ENCODE results near the gene CT47A7.
"Not testable (repeated sequence)": the region's sequence is repeated elsewhere in the genome, so short reads cannot be mapped to it uniquely, and the experiment has no call there.

CT47A7 gene

DNA sequence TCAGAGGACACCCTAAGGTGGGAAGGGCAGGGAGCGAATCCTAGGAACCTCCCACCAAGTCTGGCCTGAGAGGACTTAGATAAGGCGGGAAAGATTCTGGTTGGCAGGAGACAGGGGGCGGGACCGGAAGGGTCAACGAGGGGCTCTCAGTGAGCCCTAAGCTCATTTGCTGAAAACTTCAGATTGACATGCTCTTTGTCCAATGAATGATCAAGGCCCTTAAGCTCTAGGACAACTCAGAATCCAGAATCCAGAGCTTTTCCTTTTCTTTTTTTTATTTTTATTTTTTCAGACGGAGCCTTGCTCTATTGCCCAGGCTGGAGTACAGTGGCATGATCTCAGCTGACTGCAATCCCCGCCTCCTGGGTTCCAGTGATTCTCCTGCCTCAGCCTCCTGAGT lies at the start of gene CT47A7:
CT47A7 (minus strand) TSS at position 101 of the 400 bp plus-strand sequence. CDS start 255 bp downstream, outside the sequence.
- not testable (repeated sequence) for DNase-seq (ENCODE audit: low read depth in 2 of 2)

DNA sequence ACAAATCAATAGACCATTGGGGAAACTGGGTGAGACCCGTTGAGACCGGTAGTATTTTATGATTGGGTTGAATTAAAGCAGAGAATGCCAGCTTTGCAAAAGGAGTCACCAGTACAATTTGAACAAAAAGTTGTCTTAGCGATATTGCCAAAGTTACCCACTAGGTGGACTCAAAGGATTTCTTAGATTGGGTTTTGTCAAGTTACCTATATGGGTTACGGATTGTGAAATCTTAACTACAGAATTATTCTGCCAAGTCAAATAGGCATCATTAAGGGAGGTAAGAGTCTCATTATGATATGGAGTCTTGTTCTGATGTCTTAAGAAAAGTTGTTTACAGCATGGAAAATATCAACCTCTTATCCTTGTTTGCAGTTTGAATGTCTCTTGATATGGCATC lies 44.2 kb upstream of the CT47A7 start:
- no peak for DNase-seq (ENCODE audit: low read depth in 2 of 2)

DNA sequence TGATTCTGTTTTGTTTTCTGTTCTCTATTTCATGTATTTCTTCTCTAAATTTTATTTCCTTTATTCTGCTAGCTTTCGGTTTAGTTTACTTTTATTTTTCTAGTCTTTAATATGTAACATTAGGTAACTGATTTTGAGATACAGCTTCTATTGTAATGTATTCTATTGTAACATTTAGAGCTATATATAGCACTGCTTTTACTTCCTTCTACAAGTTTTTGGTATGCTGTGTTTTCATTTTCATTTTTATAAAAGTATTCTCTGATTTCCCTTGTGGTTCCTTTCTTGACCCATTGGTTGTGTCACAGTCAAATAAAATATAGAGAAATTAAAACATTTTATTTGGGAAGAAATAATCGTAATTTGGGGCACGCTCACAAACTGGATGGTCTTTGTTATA lies 43.0 kb upstream of the CT47A7 start:
- no peak for DNase-seq (ENCODE audit: low read depth in 2 of 2)

DNA sequence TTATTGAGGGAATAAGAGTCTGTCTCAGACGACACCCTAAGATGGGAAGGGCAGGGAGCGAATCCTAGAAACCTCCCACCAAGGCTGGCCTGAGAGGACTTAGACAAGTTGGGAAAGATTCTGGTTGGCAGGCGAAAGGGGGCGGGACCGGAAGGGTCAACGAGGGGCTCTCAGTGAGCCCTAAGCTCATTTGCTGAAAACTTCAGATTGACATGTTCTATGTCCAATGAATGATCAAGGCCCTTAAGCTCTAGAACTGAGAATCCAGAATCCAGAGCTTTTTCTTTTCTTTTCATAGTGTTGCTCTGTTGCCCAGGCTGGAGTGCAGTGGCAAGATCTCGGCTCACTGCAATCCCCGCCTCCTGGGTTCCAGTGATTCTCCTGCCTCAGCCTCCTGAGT lies 29.3 kb upstream of the CT47A7 start, which contains the start of gene CT47A1:
CT47A1 (minus strand) TSS at position 101 of the 400 bp plus-strand sequence. CDS start 231 bp downstream, outside the sequence.
- not testable (repeated sequence) for DNase-seq (ENCODE audit: low read depth in 2 of 2)
